Measurements from ENCODE around the gene ZNF444. TPM values are rescaled to one million over a fixed set of nuclear protein-coding genes. Genes with fewer than 3 reads are reported as not detected.
"Not testable (repeated sequence)": the region's sequence is repeated elsewhere in the genome, so short reads cannot be mapped to it uniquely, and the experiment has no call there.

Gene ZNF444
- total RNA-seq, 1 donor from 2014 or later: 38.7 TPM

GRCh38 chr19:56105090-56105701 is 35.9 kb upstream of the ZNF444 start:
- intact Hi-C loops (cut with DNase I): no loop called here
- ATAC-seq (peak; percentile 89 to 91), DNase-seq (peak; percentile 90)
- TF ChIP-seq, protein P1, sequence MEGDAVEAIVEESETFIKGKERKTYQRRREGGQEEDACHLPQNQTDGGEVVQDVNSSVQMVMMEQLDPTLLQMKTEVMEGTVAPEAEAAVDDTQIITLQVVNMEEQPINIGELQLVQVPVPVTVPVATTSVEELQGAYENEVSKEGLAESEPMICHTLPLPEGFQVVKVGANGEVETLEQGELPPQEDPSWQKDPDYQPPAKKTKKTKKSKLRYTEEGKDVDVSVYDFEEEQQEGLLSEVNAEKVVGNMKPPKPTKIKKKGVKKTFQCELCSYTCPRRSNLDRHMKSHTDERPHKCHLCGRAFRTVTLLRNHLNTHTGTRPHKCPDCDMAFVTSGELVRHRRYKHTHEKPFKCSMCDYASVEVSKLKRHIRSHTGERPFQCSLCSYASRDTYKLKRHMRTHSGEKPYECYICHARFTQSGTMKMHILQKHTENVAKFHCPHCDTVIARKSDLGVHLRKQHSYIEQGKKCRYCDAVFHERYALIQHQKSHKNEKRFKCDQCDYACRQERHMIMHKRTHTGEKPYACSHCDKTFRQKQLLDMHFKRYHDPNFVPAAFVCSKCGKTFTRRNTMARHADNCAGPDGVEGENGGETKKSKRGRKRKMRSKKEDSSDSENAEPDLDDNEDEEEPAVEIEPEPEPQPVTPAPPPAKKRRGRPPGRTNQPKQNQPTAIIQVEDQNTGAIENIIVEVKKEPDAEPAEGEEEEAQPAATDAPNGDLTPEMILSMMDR (IDR thresholded peaks at IDR 0.05): peak; percentile 77
- peaks cover 28% of the 10 kb centered on the region for H3K36me3 ChIP-seq
- no peaks in the 10 kb centered on the region for H3K27me3 ChIP-seq (ENCODE audit: low read depth)
- peaks cover 41% of the 10 kb centered on the region for H3K4me1 ChIP-seq
- H3K9me3 ChIP-seq: no peaks in the 10 kb centered on the region
- peak overlapping the region; percentile 80 for H3K27ac ChIP-seq
- peak overlapping the region; percentile 29 for H3K4me3 ChIP-seq

- H3K27me3 ChIP-seq (ENCODE audit: low read depth); H3K4me3 ChIP-seq; ATAC-seq; intact Hi-C loops (cut with DNase I); H3K9me3 ChIP-seq: not testable (repeated sequence)
- DNase-seq: peak; percentile 41
- H3K36me3 ChIP-seq: peaks cover 25% of the 10 kb centered on the region
- H3K4me1 ChIP-seq: peaks cover 48% of the 10 kb centered on the region
- peak overlapping the region; percentile 80 for H3K27ac ChIP-seq
Measured at GRCh38 chr19:56105831-56106396, 35.2 kb upstream of the ZNF444 start.

DNA sequence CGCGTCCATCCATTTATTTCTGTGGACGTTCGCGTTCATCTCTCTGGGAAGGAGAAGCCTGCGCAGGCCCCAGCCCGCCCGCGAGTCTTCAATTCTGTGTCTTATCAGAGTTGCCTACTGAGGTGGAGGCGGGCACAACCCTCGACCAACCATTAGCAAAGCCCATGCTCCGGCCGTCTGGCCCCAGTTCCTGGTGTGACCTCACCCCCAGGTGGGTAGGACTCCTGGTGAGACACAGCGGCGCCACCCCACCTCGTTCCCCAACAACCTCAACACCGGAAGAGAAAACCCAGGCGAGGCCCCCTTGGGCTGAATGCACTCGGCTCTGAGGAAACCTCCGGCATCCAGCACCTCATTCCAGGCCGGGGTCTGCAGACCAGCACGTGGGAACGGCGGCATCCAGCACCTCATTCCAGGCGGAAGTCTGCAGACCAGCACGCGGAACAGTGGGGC is 34.7 kb upstream of the ZNF444 start:
- intact Hi-C loops (cut with DNase I): no loop called here
- no peak overlapping the region for H3K4me3 ChIP-seq
- TF ChIP-seq, protein P1 (IDR thresholded peaks at IDR 0.05): no peak

DNA sequence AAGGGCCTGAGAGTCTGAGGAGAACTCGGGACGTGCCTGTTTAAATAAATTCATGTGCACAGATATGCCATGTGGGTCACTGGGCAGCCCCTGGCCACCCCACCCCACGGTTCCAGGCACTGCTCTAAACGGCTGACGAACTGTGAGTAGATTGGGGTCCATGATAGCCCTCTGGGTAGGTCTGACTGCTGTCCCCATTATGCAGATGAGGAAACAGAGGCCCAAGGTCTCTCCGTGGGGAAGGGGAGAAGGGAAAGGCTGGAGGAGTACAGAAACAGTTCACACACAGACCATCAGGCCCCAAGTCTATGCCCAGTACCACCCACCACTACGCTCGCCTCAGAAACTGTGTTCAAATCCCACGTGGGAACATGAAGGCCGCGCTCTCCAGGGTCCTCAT is 34.1 kb upstream of the ZNF444 start:
- Histone ChIP-seq H3K9me3 (no peaks in the 10 kb centered on the region), H3K27me3 (ENCODE audit: low read depth) (no peaks in the 10 kb centered on the region), H3K36me3 (peaks cover 14% of the 10 kb centered on the region), H3K4me3 (no peak overlapping the region), H3K4me1 (peaks cover 59% of the 10 kb centered on the region), H3K27ac (no peak overlapping the region)
- DNase-seq (no peak), ATAC-seq (no peak)
- TF ChIP-seq, protein P1 (IDR thresholded peaks at IDR 0.05): no peak
- intact Hi-C loops (cut with DNase I): no loop called here

More for the DNA sequence above, 34.7 kb upstream of the ZNF444 start:
- DNase-seq (peak; percentile 56), ATAC-seq (no peak)
- peaks cover 53% of the 10 kb centered on the region for H3K4me1 ChIP-seq
- H3K27ac ChIP-seq: no peak overlapping the region
- peaks cover 19% of the 10 kb centered on the region for H3K36me3 ChIP-seq
- no peaks in the 10 kb centered on the region for H3K9me3 ChIP-seq
- no peaks in the 10 kb centered on the region for H3K27me3 ChIP-seq (ENCODE audit: low read depth)

GRCh38 chr19:56107626-56108351 is 33.3 kb upstream of the ZNF444 start:
- no peaks in the 10 kb centered on the region for H3K27me3 ChIP-seq (ENCODE audit: low read depth)
- H3K4me3 ChIP-seq: no peak overlapping the region
- TF ChIP-seq, protein P1 (IDR thresholded peaks at IDR 0.05): no peak
- peaks cover 67% of the 10 kb centered on the region for H3K4me1 ChIP-seq
- H3K9me3 ChIP-seq: no peaks in the 10 kb centered on the region
- intact Hi-C loops (cut with DNase I): no loop called here
- DNase-seq (no peak), ATAC-seq (no peak)
- no peak overlapping the region for H3K27ac ChIP-seq
- peaks cover 6% of the 10 kb centered on the region for H3K36me3 ChIP-seq

Data from lower lobe of right lung (tissue), 2 donors.